Measurements from ENCODE around the gene VPS9D1. TPM values are rescaled to one million over a fixed set of nuclear protein-coding genes. Genes with fewer than 3 reads are reported as not detected.
A peak's percentile ranks its signal among the peaks of the same experiment; 100 is the strongest.

The VPS9D1 gene
- total RNA-seq, 1 donor from 2014 or later = 21.0 TPM

DNA sequence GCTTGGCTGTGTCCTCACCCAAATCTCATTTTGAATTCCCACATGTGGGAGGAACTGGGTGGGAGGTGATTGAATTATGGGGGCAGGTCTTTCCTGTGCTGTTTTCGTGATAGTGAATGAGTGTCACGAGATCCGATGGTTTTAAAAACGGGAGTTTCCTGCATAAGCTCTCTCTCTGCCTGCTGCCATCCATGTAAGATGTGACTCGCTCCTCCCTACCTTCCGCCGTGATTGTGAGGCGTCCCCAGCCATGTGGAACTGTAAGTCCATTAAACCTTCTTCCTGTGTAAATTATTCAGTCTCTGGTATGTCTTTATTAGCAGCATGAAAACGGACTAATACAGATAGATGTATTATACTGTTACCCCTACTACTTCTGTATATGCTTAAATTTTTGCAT, 59.5 kb downstream of the VPS9D1 start:
- no peak for ATAC-seq

DNA sequence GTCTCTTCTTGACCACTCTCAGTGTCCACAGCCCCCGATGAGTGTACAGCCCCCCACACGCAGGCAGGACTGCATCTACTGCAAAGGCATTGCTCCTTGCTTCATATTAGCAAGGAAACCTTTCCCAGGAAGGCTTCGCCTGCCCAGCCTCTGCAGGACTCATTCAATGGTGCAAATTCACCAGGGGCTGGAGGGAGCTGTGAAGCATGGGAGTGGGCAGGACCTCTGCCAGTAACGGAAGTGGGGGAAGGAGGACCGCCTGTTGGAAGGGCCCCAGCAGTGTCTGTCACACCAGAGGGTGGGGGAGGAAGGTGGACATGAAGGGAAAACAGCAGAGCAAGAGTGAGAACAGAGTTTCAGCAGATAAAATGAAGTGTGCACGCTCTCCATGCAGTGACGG, 60.6 kb downstream of the VPS9D1 start:
- no peak for ATAC-seq

- ATAC-seq = peak; percentile 9
Observed at GRCh38 chr16:89658221-89658879, 62.3 kb downstream of the VPS9D1 start.

- ATAC-seq = peak; percentile 94
Observed at GRCh38 chr16:89657442-89658220, 63.1 kb downstream of the VPS9D1 start, which contains the start of the genes CHMP1A and SPATA33. Gene CHMP1A (minus strand): TSS chr16:89657708. CDS start chr16:89657588, 120 bp downstream. Gene SPATA33 (plus strand): TSS chr16:89657836. CDS start chr16:89657912, 76 bp downstream.

Other genes starting within 250 kb of the VPS9D1 start
- 81.1 TPM for gene ANKRD11, start 230.3 kb downstream of the VPS9D1 start, total RNA-seq
- 48.0 TPM for gene SPG7, start 212.5 kb downstream of the VPS9D1 start, total RNA-seq
- gene RPL13, start 160.2 kb downstream of the VPS9D1 start, total RNA-seq = 2,146 TPM
- gene CPNE7, start 145.1 kb downstream of the VPS9D1 start, total RNA-seq = 1.0 TPM
- not detected for gene DPEP1, start 107.3 kb downstream of the VPS9D1 start, total RNA-seq
- 69.5 TPM for gene CHMP1A, start 63.2 kb downstream of the VPS9D1 start, total RNA-seq
- 3.9 TPM for gene SPATA33, start 63.1 kb downstream of the VPS9D1 start, total RNA-seq
- 37.3 TPM for gene CDK10, start 34.2 kb downstream of the VPS9D1 start, total RNA-seq
- gene SPATA2L, start 19.2 kb downstream of the VPS9D1 start, total RNA-seq = 6.0 TPM
- gene ZNF276, start 639 bp upstream of the VPS9D1 start, total RNA-seq = 22.0 TPM
- 14.9 TPM for gene FANCA, start 95.7 kb upstream of the VPS9D1 start, total RNA-seq
- 3.9 TPM for gene SPIRE2, start 107.6 kb upstream of the VPS9D1 start, total RNA-seq
- gene TCF25, start 152.7 kb upstream of the VPS9D1 start, total RNA-seq = 99.2 TPM
- 1.6 TPM for gene MC1R, start 198.0 kb upstream of the VPS9D1 start, total RNA-seq
- 22.0 TPM for gene TUBB3, start 202.4 kb upstream of the VPS9D1 start, total RNA-seq
- gene DEF8, start 227.9 kb upstream of the VPS9D1 start, total RNA-seq = 29.9 TPM

Measured in esophagus mucosa (tissue), 1 donor.